Effector memory CD8-positive, alpha-beta T cell (primary cell): ENCODE measurements around the gene TET2.

ENCODE experiments used
- ATAC-seq: fragments of 150-1000 bp; cut with Tn5 transposase; replicated peaks from 2 replicates; pipeline ENCODE4 v1.10.0; 2021; ENCODE audit warnings: mild to moderate bottlenecking, moderate library complexity
- DNase-seq, 3 experiments: peaks; one replicate each; pipeline ENCODE4 v3.0.0; 2021
- H3K27ac Mint-ChIP-seq, 2 donors: one replicate each; pipeline ENCODE4 v1.8.0; 2022; ENCODE audit warnings: mild to moderate bottlenecking in 2 of 2, mixed read lengths in 2 of 2, moderate library complexity in 2 of 2
- H3K27me3 Mint-ChIP-seq, 2 donors: one replicate each; pipeline ENCODE4 v1.8.0; 2022; ENCODE audit warnings: mixed read lengths in 2 of 2
- H3K36me3 Mint-ChIP-seq: one replicate; pipeline ENCODE4 v1.8.0; 2022; ENCODE audit warnings: mild to moderate bottlenecking, moderate library complexity, mixed read lengths; ENCODE audit not compliant: insufficient read depth
- H3K4me1 Mint-ChIP-seq, 2 donors: one replicate each; pipeline ENCODE4 v1.8.0; 2022; ENCODE audit warnings: low read depth in 2 of 2, mixed read lengths in 2 of 2
- H3K4me3 Mint-ChIP-seq, 2 donors: one replicate each; pipeline ENCODE4 v1.8.0; 2022; ENCODE audit warnings: mild to moderate bottlenecking in 2 of 2, mixed read lengths in 2 of 2, moderate library complexity in 2 of 2
- H3K9me3 Mint-ChIP-seq, 2 donors: one replicate each; pipeline ENCODE4 v1.8.0; 2022; ENCODE audit warnings: mixed read lengths in 2 of 2

The TET2 gene

GRCh38 chr4:105240037-105240436, 93.4 kb downstream of the TET2 start:
- H3K4me3 Mint-ChIP-seq, result no peak overlapping the region
- no peaks in the 10 kb centered on the region for H3K9me3 Mint-ChIP-seq
- DNase-seq (no peak), ATAC-seq (no peak)
- peaks cover 18% of the 10 kb centered on the region for H3K36me3 Mint-ChIP-seq
- peaks cover 10 to 29% of the 10 kb centered on the region in 2 donors for H3K4me1 Mint-ChIP-seq
- no peaks in the 10 kb centered on the region for H3K27me3 Mint-ChIP-seq
- no peak overlapping the region for H3K27ac Mint-ChIP-seq

- no peak for ATAC-seq
- no peak for DNase-seq
- H3K4me3 Mint-ChIP-seq, result no peak overlapping the region
- H3K27me3 Mint-ChIP-seq, result no peaks in the 10 kb centered on the region
- peaks cover 4 to 16% of the 10 kb centered on the region in 2 donors for H3K4me1 Mint-ChIP-seq
- no peaks in the 10 kb centered on the region for H3K9me3 Mint-ChIP-seq
- H3K36me3 Mint-ChIP-seq, result peaks cover 14% of the 10 kb centered on the region
- no peak overlapping the region for H3K27ac Mint-ChIP-seq
Observed at GRCh38 chr4:105241451-105241850, 94.8 kb downstream of the TET2 start.

- ATAC-seq (no peak), DNase-seq (no peak)
- no peaks in the 10 kb centered on the region for H3K27me3 Mint-ChIP-seq
- no peak overlapping the region for H3K27ac Mint-ChIP-seq
- peaks cover 10% of the 10 kb centered on the region for H3K36me3 Mint-ChIP-seq
- no peak overlapping the region for H3K4me3 Mint-ChIP-seq
- peaks cover 4 to 10% of the 10 kb centered on the region in 2 donors for H3K4me1 Mint-ChIP-seq
- H3K9me3 Mint-ChIP-seq, result no peaks in the 10 kb centered on the region
Observed at GRCh38 chr4:105243446-105243845, 96.8 kb downstream of the TET2 start.

GRCh38 chr4:105246712-105247111, 100.0 kb downstream of the TET2 start:
- H3K36me3 Mint-ChIP-seq, result peaks cover 20% of the 10 kb centered on the region
- ATAC-seq, result no peak

GRCh38 chr4:105248613-105249012, 101.9 kb downstream of the TET2 start:
- Mint-ChIP-seq H3K27me3 (no peaks in the 10 kb centered on the region), H3K9me3 (no peaks in the 10 kb centered on the region), H3K4me3 (no peak overlapping the region), H3K4me1 (no peaks in the 10 kb centered on the region), H3K36me3 (peaks cover 16% of the 10 kb centered on the region), H3K27ac (no peak overlapping the region)
- DNase-seq (no peak), ATAC-seq (no peak)

More at GRCh38 chr4:105246712-105247111, 100.0 kb downstream of the TET2 start:
- Mint-ChIP-seq H3K27me3 (no peaks in the 10 kb centered on the region), H3K4me1 (no peaks in the 10 kb centered on the region), H3K9me3 (no peaks in the 10 kb centered on the region), H3K4me3 (no peak overlapping the region), H3K27ac (no peak overlapping the region)
- DNase-seq, result no peak

GRCh38 chr4:105257817-105258495, 111.3 kb downstream of the TET2 start:
- Mint-ChIP-seq H3K4me1 (no peaks in the 10 kb centered on the region), H3K27me3 (no peaks in the 10 kb centered on the region), H3K27ac (no peak overlapping the region), H3K4me3 (no peak overlapping the region), H3K36me3 (peaks cover 17% of the 10 kb centered on the region), H3K9me3 (peaks cover 0 to 6% of the 10 kb centered on the region in 2 donors)
- no peak for DNase-seq
- ATAC-seq, result no peak

- Mint-ChIP-seq H3K27me3 (no peaks in the 10 kb centered on the region), H3K4me1 (peaks cover under 1 to 3% of the 10 kb centered on the region in 2 donors), H3K9me3 (no peaks in the 10 kb centered on the region), H3K4me3 (no peak overlapping the region), H3K36me3 (peaks cover 20% of the 10 kb centered on the region), H3K27ac (no peak overlapping the region)
- ATAC-seq (no peak), DNase-seq (no peak)
Observed at GRCh38 chr4:105265689-105266088, 119.0 kb downstream of the TET2 start.

- peak overlapping the region in 1 of 2 donors; percentile 10 for H3K27ac Mint-ChIP-seq
- H3K36me3 Mint-ChIP-seq, result peaks cover 20% of the 10 kb centered on the region
- no peak overlapping the region for H3K4me3 Mint-ChIP-seq
- no peak for ATAC-seq
- DNase-seq, result no peak
- no peaks in the 10 kb centered on the region for H3K27me3 Mint-ChIP-seq
- H3K4me1 Mint-ChIP-seq, result peaks cover 4 to 11% of the 10 kb centered on the region in 2 donors
- no peaks in the 10 kb centered on the region for H3K9me3 Mint-ChIP-seq
Observed at GRCh38 chr4:105267280-105267679, 120.6 kb downstream of the TET2 start.

- peaks cover 27% of the 10 kb centered on the region for H3K36me3 Mint-ChIP-seq
- H3K4me1 Mint-ChIP-seq, result peaks cover 4 to 17% of the 10 kb centered on the region in 2 donors
- peak overlapping the region in 1 of 2 donors; percentile 5 for H3K4me3 Mint-ChIP-seq
- no peaks in the 10 kb centered on the region for H3K9me3 Mint-ChIP-seq
- DNase-seq (no peak), ATAC-seq (no peak)
- peak overlapping the region; percentile 37 to 83 for H3K27ac Mint-ChIP-seq
- H3K27me3 Mint-ChIP-seq, result no peaks in the 10 kb centered on the region
Observed at GRCh38 chr4:105272002-105272401, 125.3 kb downstream of the TET2 start.

- H3K4me1 Mint-ChIP-seq, result peaks cover 4 to 17% of the 10 kb centered on the region in 2 donors
- no peak overlapping the region for H3K4me3 Mint-ChIP-seq
- H3K36me3 Mint-ChIP-seq, result peaks cover 26% of the 10 kb centered on the region
- no peaks in the 10 kb centered on the region for H3K27me3 Mint-ChIP-seq
- no peaks in the 10 kb centered on the region for H3K9me3 Mint-ChIP-seq
- DNase-seq (no peak), ATAC-seq (no peak)
- H3K27ac Mint-ChIP-seq, result peak overlapping the region in 1 of 2 donors; percentile 47
Observed at GRCh38 chr4:105273230-105273629, 126.6 kb downstream of the TET2 start.

- no peak overlapping the region for H3K4me3 Mint-ChIP-seq
- no peaks in the 10 kb centered on the region for H3K9me3 Mint-ChIP-seq
- no peak for ATAC-seq
- peaks cover 4 to 20% of the 10 kb centered on the region in 2 donors for H3K4me1 Mint-ChIP-seq
- H3K27me3 Mint-ChIP-seq, result no peaks in the 10 kb centered on the region
- H3K36me3 Mint-ChIP-seq, result peaks cover 21% of the 10 kb centered on the region
- peak overlapping the region in 1 of 2 donors; percentile 47 for H3K27ac Mint-ChIP-seq
- no peak for DNase-seq
Observed at GRCh38 chr4:105274090-105274489, 127.4 kb downstream of the TET2 start.

GRCh38 chr4:105274504-105274903, 127.8 kb downstream of the TET2 start:
- Mint-ChIP-seq H3K4me1 (peaks cover 4 to 21% of the 10 kb centered on the region in 2 donors), H3K9me3 (no peaks in the 10 kb centered on the region), H3K27ac (no peak overlapping the region), H3K4me3 (no peak overlapping the region), H3K36me3 (peaks cover 21% of the 10 kb centered on the region), H3K27me3 (no peaks in the 10 kb centered on the region)
- ATAC-seq (no peak), DNase-seq (no peak)

GRCh38 chr4:105276361-105277104, 129.9 kb downstream of the TET2 start:
- ATAC-seq (no peak), DNase-seq (no peak)
- peaks cover 0 to 12% of the 10 kb centered on the region in 2 donors for H3K4me1 Mint-ChIP-seq
- no peaks in the 10 kb centered on the region for H3K9me3 Mint-ChIP-seq
- H3K27ac Mint-ChIP-seq, result no peak overlapping the region
- H3K27me3 Mint-ChIP-seq, result no peaks in the 10 kb centered on the region
- peaks cover 18% of the 10 kb centered on the region for H3K36me3 Mint-ChIP-seq
- H3K4me3 Mint-ChIP-seq, result no peak overlapping the region

- Mint-ChIP-seq H3K27me3 (no peaks in the 10 kb centered on the region), H3K9me3 (no peaks in the 10 kb centered on the region), H3K27ac (no peak overlapping the region), H3K4me1 (peaks cover 0 to 8% of the 10 kb centered on the region in 2 donors), H3K36me3 (peaks cover 12% of the 10 kb centered on the region), H3K4me3 (no peak overlapping the region)
- ATAC-seq, result no peak
- no peak for DNase-seq
Observed at GRCh38 chr4:105277702-105278101, 131.0 kb downstream of the TET2 start.
